Gastroesophageal sphincter (tissue), 3 donors: ENCODE results near the gene HS3ST3A1.

Experiments used
- CTCF ChIP-seq, 4 experiments: fragments of 200-600 bp in 2 of 4; fragments of 450-650 bp in 2 of 4; sonication (generic) in 1 of 4; IDR thresholded peaks; one replicate each; pipeline ENCODE4 v1.5.1; 2017 to 2019; ENCODE audit warnings: antibody characterized with exemption in 4 of 4, mild to moderate bottlenecking in 2 of 4, moderate library complexity in 2 of 4
- EP300 ChIP-seq: sonication (generic); formaldehyde crosslinking; IDR thresholded peaks from one replicate; pipeline ENCODE4 v1.6.1; 2017; ENCODE audit warnings: antibody characterized with exemption, mild to moderate bottlenecking
- POLR2A ChIP-seq, 2 donors: fragments of 450-650 bp; IDR thresholded peaks; one replicate each; pipeline ENCODE4 v1.6.1; 2017; ENCODE audit warnings: antibody characterized with exemption in 2 of 2, mild to moderate bottlenecking in 2 of 2, moderate library complexity in 1 of 2

- TF ChIP-seq CTCF (IDR thresholded peaks at IDR 0.05), result no peak
- no peak for TF ChIP-seq POLR2A (IDR thresholded peaks at IDR 0.05)
- TF ChIP-seq EP300, result no peak
Measured at GRCh38 chr17:13508896-13509295, 92.8 kb downstream of the HS3ST3A1 start.
